ENCODE results near the gene ADAMTSL5.

DNA sequence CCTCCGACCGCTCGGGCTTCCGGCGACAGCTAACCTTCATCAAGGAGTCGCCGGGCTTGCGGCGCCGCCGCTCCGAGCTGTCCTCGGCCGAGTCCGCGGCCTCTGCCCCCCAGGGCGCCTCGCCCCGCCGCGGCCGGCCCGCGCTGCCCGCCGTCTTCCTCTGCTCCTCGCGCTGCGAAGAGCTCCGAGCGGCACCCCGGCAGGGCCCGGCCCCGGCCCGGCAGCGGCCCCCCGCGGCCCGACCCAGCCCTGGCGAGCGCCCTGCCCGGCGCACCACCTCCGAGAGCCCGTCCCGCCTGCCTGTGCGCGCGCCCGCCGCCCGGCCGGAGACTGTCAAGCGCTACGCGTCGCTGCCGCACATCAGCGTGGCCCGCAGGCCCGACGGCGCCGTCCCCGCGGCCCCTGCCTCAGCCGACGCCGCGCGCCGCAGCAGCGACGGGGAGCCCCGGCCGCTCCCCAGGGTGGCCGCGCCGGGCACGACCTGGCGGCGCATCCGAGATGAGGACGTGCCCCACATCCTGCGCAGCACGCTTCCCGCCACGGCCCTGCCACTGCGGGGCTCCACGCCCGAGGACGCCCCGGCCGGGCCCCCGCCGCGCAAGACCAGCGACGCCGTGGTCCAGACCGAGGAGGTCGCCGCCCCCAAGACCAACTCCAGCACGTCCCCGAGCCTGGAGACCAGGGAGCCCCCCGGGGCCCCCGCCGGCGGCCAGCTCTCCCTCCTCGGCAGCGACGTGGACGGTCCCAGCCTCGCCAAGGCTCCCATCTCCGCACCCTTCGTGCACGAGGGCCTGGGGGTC is 43.4 kb downstream of the ADAMTSL5 start:
- TF ChIP-seq TCF12 (IDR thresholded peaks at IDR 0.05; ENCODE audit: low read depth) (no peak), TAF1 (IDR thresholded peaks at IDR 0.05; ENCODE audit: low read depth) (no peak), EP300 (IDR thresholded peaks at IDR 0.05; ENCODE audit: borderline replicate concordance) (no peak)
